Sigmoid colon (tissue), 7 donors: Measurements from ENCODE around the gene MMP12. TPM values are rescaled to one million over a fixed set of nuclear protein-coding genes. Genes with fewer than 3 reads are reported as not detected.
A peak's percentile ranks its signal among the peaks of the same experiment; 100 is the strongest.
"Not testable (repeated sequence)": the region's sequence is repeated elsewhere in the genome, so short reads cannot be mapped to it uniquely, and the experiment has no call there.

Experiments used
- DNase-seq: peaks from one replicate; pipeline ENCODE4 v3.0.0-alpha.2; 2019
- H3K27ac ChIP-seq, 4 donors: fragments of 200-600 bp; sonication (generic); one replicate each; pipeline ENCODE4 v1.5.1; 2016 to 2019; ENCODE audit warnings: mild to moderate bottlenecking in 1 of 4
- H3K27me3 ChIP-seq, 3 donors: fragments of 200-600 bp; sonication (generic); one replicate each; pipeline ENCODE4 v1.5.1; 2019; ENCODE audit warnings: mild to moderate bottlenecking in 1 of 3
- H3K36me3 ChIP-seq, 4 donors: fragments of 200-600 bp; sonication (generic); one replicate each; pipeline ENCODE4 v1.5.1; 2016 to 2019
- H3K4me1 ChIP-seq, 4 donors: fragments of 200-600 bp; sonication (generic); one replicate each; pipeline ENCODE4 v1.5.1; 2017 to 2019
- H3K4me3 ChIP-seq, 4 donors: fragments of 200-600 bp; sonication (generic); one replicate each; pipeline ENCODE4 v1.5.1; 2017 to 2019; ENCODE audit warnings: mild to moderate bottlenecking in 2 of 4, moderate library complexity in 1 of 4
- H3K9me3 ChIP-seq, 4 donors: fragments of 200-600 bp in 3 of 4; sonication (generic) in 3 of 4; one replicate each; pipeline versions ENCODE4 v1.5.1 to v1.6.1; 2013 to 2019
- EP300 ChIP-seq, 4 donors: sonication (generic); formaldehyde crosslinking; IDR thresholded peaks; one replicate each; pipeline ENCODE4 v1.6.1; 2017; ENCODE audit warnings: antibody characterized with exemption in 4 of 4
- POLR2A ChIP-seq, 2 donors: fragments of 450-650 bp; IDR thresholded peaks; one replicate each; pipeline ENCODE4 v1.6.1; 2016; ENCODE audit warnings: antibody characterized with exemption in 2 of 2, mild to moderate bottlenecking in 2 of 2, moderate library complexity in 2 of 2
- POLR2AphosphoS5 ChIP-seq, 4 donors: sonication (generic); formaldehyde crosslinking; IDR thresholded peaks; one replicate each; pipeline ENCODE4 v1.6.1; 2017; ENCODE audit warnings: antibody characterized with exemption in 4 of 4
- WGBS, 2 donors: extraction: QIAGEN DNeasy Blood & Tissue Kit; methylation state at CpG; one replicate each; pipeline ENCODE4 v1.1.7; 2013; 5-methylcytosine and 5-hydroxymethylcytosine counted together
- intact Hi-C: fragments of 100-400 bp; cut with DNase I; formaldehyde crosslinking; loops from one replicate; pipeline ENCODE4 v1.15.1; 2023
- polyA plus RNA-seq, 3 donors: library from polyadenylated mRNA; stranded (reverse); fragments of 200-250 nt; gene quantifications; one replicate each; pipeline ENCODE4 v1.2.3, GENCODE V29; 2013
- total RNA-seq, 4 donors: library from RNA; depleted of rRNA; stranded (reverse); fragments of >200 nt; gene quantifications; one replicate each; pipeline ENCODE4 v1.1.0, GENCODE V29; 2016
- TF ChIP-seq, protein P1 (sequence below), 4 experiments: fragments of 450-650 bp in 3 of 4; fragments of 200-600 bp in 1 of 4; IDR thresholded peaks; one replicate each; pipeline ENCODE4 v1.5.1; 2016 to 2019; ENCODE audit warnings: antibody characterized with exemption in 4 of 4, mild to moderate bottlenecking in 3 of 4, moderate library complexity in 2 of 4
- donor health status: healthy with polysubstance abuse.
- donor health status: Bipolar disorder and iron deficiency.
- donor health status: healthy.

Gene MMP12
- total and polyA plus RNA-seq, 7 donors: 1.8 to 209 (median 17.0) TPM; not detected in 3

DNA sequence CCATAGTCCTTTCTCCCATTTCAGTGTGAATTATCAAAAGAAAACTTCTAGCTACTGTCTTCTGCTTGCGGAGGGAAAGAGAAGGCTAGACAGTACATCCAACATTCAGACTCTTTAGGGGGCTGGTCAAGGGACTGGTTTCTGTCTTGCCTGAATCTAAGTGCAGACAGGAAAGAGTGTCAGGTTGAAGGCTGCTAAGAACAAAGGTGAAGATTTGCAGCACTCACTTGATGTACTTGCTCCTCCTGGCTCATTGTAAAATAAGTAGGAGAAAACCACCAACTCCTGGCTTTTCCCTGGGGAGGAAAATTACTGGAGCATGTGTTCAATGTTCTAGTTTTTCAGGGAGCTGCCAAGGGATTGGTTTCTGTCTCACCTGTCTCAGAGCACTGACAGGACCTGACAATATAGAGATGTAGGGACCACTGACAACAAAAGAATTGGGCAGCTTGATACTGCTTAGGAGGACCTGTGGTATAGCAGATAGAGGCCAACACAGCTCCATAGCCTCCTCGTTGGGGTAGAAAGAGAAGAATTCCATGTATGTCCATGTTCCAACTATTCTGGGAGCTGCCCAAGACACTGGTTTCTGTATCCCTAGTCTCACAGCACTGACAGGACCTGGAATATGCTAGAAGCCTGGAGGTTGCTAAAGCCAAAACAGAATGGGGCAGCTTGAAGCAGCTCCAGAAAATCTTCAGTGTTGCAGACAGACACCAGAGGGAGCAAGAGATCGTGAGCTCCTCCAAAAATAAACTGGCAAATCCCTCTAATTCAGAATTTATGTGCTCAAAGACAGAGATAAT, 39.7 kb upstream of the MMP12 start:
- intact Hi-C loops: loop anchor here (2.0 to 5.0 kb wide), 2 partner anchors 26 to 143 kb away; no protein-coding TSS in a partner anchor
- Histone ChIP-seq H3K36me3 (no peaks in the 10 kb centered on the region), H3K27ac (peak overlapping the region in 3 of 4 donors; percentile 64 to 75 (median 75)), H3K4me1 (peaks cover 0 to 37% (median 11%) of the 10 kb centered on the region in 4 donors), H3K9me3 (no peaks in the 10 kb centered on the region), H3K27me3 (no peaks in the 10 kb centered on the region), H3K4me3 (no peak overlapping the region)
- TF ChIP-seq POLR2AphosphoS5 (IDR thresholded peaks at IDR 0.05): peak; percentile 30 to 73 (median 62)
- TF ChIP-seq EP300 (IDR thresholded peaks at IDR 0.05): peak in 1 of 4 donors; percentile 24
- TF ChIP-seq, protein P1, sequence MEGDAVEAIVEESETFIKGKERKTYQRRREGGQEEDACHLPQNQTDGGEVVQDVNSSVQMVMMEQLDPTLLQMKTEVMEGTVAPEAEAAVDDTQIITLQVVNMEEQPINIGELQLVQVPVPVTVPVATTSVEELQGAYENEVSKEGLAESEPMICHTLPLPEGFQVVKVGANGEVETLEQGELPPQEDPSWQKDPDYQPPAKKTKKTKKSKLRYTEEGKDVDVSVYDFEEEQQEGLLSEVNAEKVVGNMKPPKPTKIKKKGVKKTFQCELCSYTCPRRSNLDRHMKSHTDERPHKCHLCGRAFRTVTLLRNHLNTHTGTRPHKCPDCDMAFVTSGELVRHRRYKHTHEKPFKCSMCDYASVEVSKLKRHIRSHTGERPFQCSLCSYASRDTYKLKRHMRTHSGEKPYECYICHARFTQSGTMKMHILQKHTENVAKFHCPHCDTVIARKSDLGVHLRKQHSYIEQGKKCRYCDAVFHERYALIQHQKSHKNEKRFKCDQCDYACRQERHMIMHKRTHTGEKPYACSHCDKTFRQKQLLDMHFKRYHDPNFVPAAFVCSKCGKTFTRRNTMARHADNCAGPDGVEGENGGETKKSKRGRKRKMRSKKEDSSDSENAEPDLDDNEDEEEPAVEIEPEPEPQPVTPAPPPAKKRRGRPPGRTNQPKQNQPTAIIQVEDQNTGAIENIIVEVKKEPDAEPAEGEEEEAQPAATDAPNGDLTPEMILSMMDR (IDR thresholded peaks at IDR 0.05): peak in 3 of 4 experiments; percentile 54 to 62 (median 62)
- no peak for TF ChIP-seq POLR2A (IDR thresholded peaks at IDR 0.05)
- 45 to 49% methylated on average over 3 of the region's 3 CpGs for WGBS, 2 donors
- DNase-seq: peak; percentile 66

DNA sequence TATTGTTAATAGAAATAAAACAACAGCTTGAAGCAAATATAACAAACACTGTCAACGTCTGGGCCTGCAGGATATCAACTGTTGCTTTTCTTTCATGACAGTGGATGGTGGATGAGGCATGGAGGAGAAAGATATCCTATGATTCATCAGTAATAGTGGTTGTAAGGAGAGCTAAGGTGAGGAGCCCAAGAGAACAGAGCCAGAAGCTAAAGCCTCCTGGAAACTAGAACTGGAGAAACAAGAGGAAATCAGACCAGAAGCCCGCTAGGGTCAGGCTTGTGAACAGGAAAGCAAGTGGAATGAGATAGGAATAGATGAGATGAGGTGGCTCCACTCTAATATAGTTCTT, 37.7 kb upstream of the MMP12 start:
- Histone ChIP-seq H3K4me3 (no peak overlapping the region), H3K36me3 (no peaks in the 10 kb centered on the region), H3K4me1 (peaks cover 0 to 37% (median 11%) of the 10 kb centered on the region in 4 donors), H3K9me3 (no peaks in the 10 kb centered on the region), H3K27ac (peak overlapping the region in 3 of 4 donors; percentile 43 to 75 (median 47)), H3K27me3 (no peaks in the 10 kb centered on the region)
- intact Hi-C loops: loop anchor here (5.0 kb wide), 1 partner anchor 145 kb away; no protein-coding TSS in a partner anchor
- WGBS, 2 donors: 59 to 70% methylated on average over 2 of the region's 2 CpGs
- TF ChIP-seq, protein P1 (IDR thresholded peaks at IDR 0.05): no peak
- no peak for TF ChIP-seq POLR2A (IDR thresholded peaks at IDR 0.05)
- peak in 3 of 4 donors; percentile 12 to 55 (median 39) for TF ChIP-seq POLR2AphosphoS5 (IDR thresholded peaks at IDR 0.05)
- TF ChIP-seq EP300 (IDR thresholded peaks at IDR 0.05): no peak
- DNase-seq: no peak

DNA sequence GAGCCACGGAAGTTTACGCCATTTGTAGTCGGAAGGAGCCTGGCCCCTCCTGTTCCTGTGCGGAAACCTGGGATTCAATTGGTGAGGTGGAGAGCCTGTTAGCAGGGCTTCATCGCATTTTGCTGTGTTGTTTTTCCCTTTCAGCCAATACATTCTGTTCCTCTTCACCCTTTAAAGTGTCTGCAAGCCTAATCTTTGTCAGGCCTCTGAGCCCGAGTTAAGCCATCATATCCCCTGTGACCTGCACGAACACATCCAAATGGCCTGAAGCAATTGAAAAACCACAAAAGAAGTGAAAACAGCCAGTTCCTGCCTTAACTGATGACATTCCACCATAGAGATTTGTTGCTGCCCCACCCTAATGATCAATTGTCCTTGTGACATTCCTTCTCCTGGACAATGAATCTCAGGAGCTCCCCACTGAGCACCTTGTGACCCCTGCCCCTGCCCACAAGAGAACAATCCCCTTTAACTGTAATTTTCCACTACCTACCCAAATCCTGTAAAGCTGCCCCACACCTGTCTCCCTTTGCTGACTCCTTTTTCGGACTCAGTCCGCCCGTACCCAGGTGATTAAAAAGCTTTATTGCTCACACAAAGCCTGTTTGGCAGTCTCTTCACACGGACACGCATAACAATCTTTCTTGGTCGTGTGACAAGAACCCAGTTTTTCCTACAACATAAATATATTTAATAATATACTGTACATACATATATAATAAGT, 37.1 kb upstream of the MMP12 start:
- TF ChIP-seq POLR2A (IDR thresholded peaks at IDR 0.05): no peak
- TF ChIP-seq, protein P1 (IDR thresholded peaks at IDR 0.05): no peak
- H3K36me3 ChIP-seq: no peaks in the 10 kb centered on the region
- no peaks in the 10 kb centered on the region for H3K27me3 ChIP-seq
- H3K9me3 ChIP-seq: no peaks in the 10 kb centered on the region
- peak overlapping the region in 3 of 4 donors; percentile 43 to 75 (median 47) for H3K27ac ChIP-seq
- no peak overlapping the region for H3K4me3 ChIP-seq
- peaks cover 0 to 37% (median 11%) of the 10 kb centered on the region in 4 donors for H3K4me1 ChIP-seq
- 61 to 83% methylated on average over 13 of the region's 13 CpGs for WGBS, 2 donors
- intact Hi-C loops: loop anchor here (5.0 kb wide), 1 partner anchor 145 kb away; no protein-coding TSS in a partner anchor
- DNase-seq: no peak

DNA sequence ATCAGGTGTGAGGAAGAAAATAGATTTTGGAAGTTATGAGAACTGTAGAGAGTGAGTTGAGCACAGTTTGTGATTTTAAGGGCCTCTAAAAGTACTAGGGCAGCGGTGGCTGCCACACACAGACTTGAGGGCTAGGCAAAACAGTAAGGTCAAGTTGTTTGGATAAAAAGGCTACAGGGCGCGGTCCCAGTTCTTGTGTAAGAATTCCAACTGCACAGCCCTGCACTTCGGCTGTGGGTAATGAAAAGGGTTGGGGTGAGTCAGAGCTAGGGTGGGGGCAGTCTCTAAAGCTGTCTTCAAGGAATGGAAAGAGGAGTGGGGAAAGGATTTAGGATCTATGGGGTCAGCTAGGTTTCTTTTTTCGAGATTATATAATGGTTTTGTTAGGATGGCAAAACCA, 31.1 kb upstream of the MMP12 start:
- H3K27ac ChIP-seq, H3K4me1 ChIP-seq, DNase-seq, H3K36me3 ChIP-seq, H3K9me3 ChIP-seq, H3K4me3 ChIP-seq, intact Hi-C loops, H3K27me3 ChIP-seq: not testable (repeated sequence)
- WGBS, 2 donors: 58 to 78% methylated on average over 5 of the region's 5 CpGs

DNA sequence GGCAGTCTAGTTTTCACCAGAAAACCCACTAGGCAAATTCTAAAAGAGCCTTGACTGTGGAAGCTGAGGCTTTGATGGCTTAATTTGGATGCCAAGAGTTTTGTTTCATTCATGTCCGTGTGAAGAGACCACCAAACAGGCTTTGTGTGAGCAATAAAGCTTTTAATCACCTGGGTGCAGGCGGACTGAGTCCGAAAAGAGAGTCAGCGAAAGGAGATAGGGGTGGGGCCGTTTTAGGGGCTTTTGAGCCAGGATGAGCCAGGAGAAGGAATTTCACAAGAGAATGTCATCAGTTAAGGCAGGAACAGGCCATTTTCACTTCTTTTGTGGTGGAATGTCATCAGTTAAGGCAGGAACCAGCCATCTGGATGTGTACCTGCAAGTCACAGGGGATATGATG, 29.1 kb upstream of the MMP12 start:
- H3K27me3 ChIP-seq, H3K4me1 ChIP-seq, H3K36me3 ChIP-seq, H3K9me3 ChIP-seq, H3K4me3 ChIP-seq, DNase-seq, intact Hi-C loops, H3K27ac ChIP-seq: not testable (repeated sequence)
- 85 to 86% methylated on average over 5 of the region's 5 CpGs for WGBS, 2 donors
